ENCODE results near the gene PARP12.

Gene PARP12

DNA sequence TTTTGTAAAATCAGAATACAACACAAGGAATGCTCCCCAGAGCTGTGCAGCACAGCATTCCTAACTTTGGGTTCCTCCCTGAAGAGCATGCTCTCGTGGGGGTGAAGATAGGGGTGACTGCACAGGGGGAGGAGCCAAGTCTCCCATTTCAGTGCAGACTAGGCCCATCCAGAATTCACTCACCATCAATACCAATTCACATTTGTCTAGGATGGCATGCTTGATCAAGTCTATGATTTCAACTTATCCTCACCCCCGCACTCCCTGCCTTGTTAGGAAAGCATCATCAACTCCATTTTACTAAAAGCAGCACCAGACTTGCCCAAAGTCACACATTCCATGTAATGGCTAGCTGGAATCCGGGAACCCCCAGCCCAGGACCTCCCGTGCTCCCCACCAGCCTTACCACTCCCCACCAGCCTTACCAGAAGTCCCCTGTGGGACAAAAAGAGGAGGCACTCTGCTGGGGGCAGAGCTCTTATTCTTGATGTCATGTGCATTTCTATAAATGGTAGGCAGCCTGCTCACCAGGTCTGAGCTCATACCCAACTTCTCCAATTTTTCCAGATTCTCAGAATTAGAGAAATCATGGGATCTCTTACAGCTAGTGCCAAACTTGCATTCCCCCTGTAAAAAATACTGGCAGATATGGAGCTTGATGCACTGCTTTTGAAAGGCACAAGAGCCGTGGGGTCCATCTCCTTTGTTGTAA lies 6.2 kb downstream of the PARP12 start:
- in situ Hi-C loops (cut with HindIII; ENCODE audit: low pct_unique_long_range_greater_than_20kb, low sequenced_read_pairs): no loop called here
- no peak for TF ChIP-seq JUND (IDR thresholded peaks at IDR 0.05; ENCODE audit: low read depth)
- no peak for DNase-seq (ENCODE audit: low read depth in 1 of 2, low spot score in 1 of 2)

- DNase-seq (ENCODE audit: low read depth in 1 of 2, low spot score in 1 of 2): no peak
- in situ Hi-C loops (cut with HindIII; ENCODE audit: low pct_unique_long_range_greater_than_20kb, low sequenced_read_pairs): no loop called here
- no peak for TF ChIP-seq JUND (IDR thresholded peaks at IDR 0.05; ENCODE audit: low read depth)
Observed at GRCh38 chr7:140055833-140056232, 6.9 kb downstream of the PARP12 start.

GRCh38 chr7:140054751-140055150 lies 8.0 kb downstream of the PARP12 start:
- in situ Hi-C loops (cut with HindIII; ENCODE audit: low pct_unique_long_range_greater_than_20kb, low sequenced_read_pairs): no loop called here
- no peak for TF ChIP-seq JUND (IDR thresholded peaks at IDR 0.05; ENCODE audit: low read depth)
- DNase-seq (ENCODE audit: low read depth in 1 of 2, low spot score in 1 of 2): no peak

- DNase-seq (ENCODE audit: low read depth in 1 of 2, low spot score in 1 of 2): no peak
- no peak for TF ChIP-seq JUND (IDR thresholded peaks at IDR 0.05; ENCODE audit: low read depth)
- in situ Hi-C loops (cut with HindIII; ENCODE audit: low pct_unique_long_range_greater_than_20kb, low sequenced_read_pairs): no loop called here
Observed at GRCh38 chr7:140053812-140054539, 8.8 kb downstream of the PARP12 start.

DNA sequence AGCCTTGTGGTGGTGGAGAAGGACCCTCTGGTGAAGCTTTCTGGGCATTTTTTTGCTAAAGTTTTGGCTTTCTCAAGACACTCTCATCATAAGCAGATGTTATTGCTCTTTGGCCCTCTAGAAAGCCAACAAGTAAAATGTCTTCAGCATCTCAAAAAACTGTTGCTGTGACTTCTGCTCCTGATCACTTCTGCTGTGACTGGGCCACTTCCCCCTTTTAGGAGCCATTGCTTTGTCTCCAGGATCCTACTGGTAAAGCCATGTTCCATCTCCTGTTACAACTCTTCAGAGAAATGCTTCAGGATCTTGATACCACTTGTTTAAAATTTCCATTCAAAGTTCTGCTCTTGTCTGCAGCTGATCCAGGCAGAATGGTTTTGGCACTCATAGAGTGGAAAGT lies 10.9 kb downstream of the PARP12 start:
- in situ Hi-C loops (cut with HindIII; ENCODE audit: low pct_unique_long_range_greater_than_20kb, low sequenced_read_pairs): no loop called here
- DNase-seq (ENCODE audit: low read depth in 1 of 2, low spot score in 1 of 2): no peak
- no peak for TF ChIP-seq JUND (IDR thresholded peaks at IDR 0.05; ENCODE audit: low read depth)

DNA sequence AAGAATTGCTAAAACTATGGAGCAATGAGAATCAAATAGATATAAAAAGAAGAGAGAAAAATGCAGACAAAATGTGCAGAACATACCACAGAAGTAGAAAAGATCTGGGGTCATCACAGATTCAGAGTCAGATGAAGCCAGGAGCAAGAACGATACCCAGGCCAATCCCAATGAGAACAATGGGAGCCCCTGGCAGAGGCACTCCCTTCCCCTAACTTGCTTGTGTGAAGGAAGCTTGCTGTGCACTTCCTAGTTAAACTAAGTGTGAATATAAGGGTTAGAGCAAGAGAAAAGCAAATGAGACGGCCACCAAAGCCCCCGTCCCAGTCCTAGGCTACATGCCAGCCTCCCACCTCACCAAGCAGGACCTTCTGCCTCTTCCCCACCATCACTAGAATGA lies 12.7 kb downstream of the PARP12 start:
- in situ Hi-C loops (cut with HindIII; ENCODE audit: low pct_unique_long_range_greater_than_20kb, low sequenced_read_pairs): no loop called here
- DNase-seq (ENCODE audit: low read depth in 1 of 2, low spot score in 1 of 2): no peak
- no peak for TF ChIP-seq JUND (IDR thresholded peaks at IDR 0.05; ENCODE audit: low read depth)

DNA sequence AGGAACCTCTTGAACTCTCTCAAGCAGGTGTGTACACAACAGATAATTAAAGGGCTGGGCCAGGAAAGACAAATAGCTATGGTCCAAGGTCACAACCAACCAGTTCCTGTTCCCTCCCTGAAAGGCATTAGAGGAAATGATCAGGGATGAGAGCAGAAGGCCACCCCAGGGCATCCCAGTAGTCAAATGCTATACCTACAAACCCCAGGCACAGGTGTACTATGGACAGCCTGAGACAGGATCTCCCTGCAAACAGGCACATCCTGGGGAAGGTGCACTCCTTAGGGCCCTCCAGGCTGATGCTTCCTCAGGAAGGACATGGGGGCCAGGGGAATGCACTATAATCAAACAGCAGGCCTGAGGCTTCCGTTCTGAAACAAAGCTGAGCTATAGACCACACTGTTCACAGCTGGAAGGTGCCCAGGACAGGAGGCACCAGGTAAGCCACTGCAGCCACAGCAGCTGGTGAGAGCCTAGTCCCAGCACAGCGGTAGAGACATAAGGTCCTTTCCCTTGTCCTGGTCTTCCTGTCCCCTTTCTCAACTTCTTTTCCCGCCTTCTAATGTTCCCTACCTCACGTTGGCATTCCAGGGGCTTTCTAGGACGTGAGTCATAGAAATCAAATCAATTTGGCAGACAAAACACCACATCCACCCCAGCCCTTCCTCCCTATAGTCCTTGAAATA lies 13.3 kb downstream of the PARP12 start:
- in situ Hi-C loops (cut with HindIII; ENCODE audit: low pct_unique_long_range_greater_than_20kb, low sequenced_read_pairs): no loop called here
- no peak for TF ChIP-seq JUND (IDR thresholded peaks at IDR 0.05; ENCODE audit: low read depth)
- peak in 1 of 2 experiments; percentile 56 for DNase-seq (ENCODE audit: low read depth in 1 of 2, low spot score in 1 of 2)

- TF ChIP-seq JUND (IDR thresholded peaks at IDR 0.05; ENCODE audit: low read depth): no peak
- DNase-seq (ENCODE audit: low read depth in 1 of 2, low spot score in 1 of 2): no peak
- in situ Hi-C loops (cut with HindIII; ENCODE audit: low pct_unique_long_range_greater_than_20kb, low sequenced_read_pairs): no loop called here
Observed at GRCh38 chr7:140048989-140049338, 13.8 kb downstream of the PARP12 start.

DNA sequence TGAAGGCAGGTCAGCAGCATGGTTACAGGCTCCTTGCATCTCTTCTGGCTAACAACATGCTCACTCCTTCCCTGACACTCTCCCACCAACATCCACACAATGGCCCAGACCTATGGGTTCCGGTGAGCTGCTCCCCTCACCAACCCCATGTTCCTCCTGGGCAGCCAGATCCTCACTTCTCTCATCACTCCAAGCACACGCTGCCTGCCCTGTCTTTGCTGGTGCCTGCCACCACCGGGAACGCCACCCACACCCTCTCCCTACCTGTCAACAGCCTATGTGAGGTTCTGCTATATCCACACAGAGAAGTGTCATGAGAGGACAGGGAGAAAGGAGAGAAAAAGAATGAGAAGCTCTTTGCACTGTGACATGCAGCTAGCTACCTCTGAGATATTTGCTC lies 14.6 kb downstream of the PARP12 start:
- no peak for DNase-seq (ENCODE audit: low read depth in 1 of 2, low spot score in 1 of 2)
- in situ Hi-C loops (cut with HindIII; ENCODE audit: low pct_unique_long_range_greater_than_20kb, low sequenced_read_pairs): no loop called here
- no peak for TF ChIP-seq JUND (IDR thresholded peaks at IDR 0.05; ENCODE audit: low read depth)

DNA sequence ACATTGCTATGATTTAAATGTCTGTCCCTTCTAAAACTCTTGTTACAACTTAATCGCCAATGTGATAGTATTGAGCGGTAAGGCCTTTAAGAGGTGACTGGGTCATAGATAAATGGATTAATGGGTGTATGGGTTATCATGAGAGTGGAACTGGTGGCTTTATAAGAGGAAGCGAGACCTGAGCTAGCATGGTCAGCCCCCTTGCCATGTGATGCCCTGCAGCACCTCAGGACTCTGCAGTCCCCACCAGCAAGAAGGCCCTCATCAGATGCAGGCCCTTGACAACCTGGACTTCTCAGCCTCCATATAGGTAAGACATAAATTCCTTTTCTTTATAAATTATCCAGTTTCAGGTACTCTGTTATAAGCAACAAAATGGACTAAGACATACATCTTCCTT lies 15.6 kb downstream of the PARP12 start:
- in situ Hi-C loops (cut with HindIII; ENCODE audit: low pct_unique_long_range_greater_than_20kb, low sequenced_read_pairs): no loop called here
- no peak for TF ChIP-seq JUND (IDR thresholded peaks at IDR 0.05; ENCODE audit: low read depth)
- DNase-seq (ENCODE audit: low read depth in 1 of 2, low spot score in 1 of 2): no peak

DNA sequence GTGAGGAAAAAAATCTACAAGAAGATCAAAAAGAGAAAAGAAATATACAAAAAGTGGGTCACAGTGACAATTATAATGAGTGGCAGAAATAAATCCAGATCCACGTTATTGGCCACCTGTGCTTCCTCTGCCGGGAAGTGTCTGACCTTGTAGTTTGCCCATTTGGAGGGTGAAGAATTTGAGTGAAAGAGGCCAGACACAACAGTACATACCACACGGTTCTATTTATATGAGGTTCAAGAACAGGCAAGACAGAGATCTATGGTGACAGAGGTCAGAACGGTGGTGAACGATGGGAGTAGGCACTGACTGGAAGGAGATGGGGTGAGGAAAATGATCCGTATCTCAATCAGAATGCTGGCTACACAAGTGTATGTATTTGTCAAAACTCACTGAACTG lies 17.1 kb downstream of the PARP12 start:
- no peak for TF ChIP-seq JUND (IDR thresholded peaks at IDR 0.05; ENCODE audit: low read depth)
- in situ Hi-C loops (cut with HindIII; ENCODE audit: low pct_unique_long_range_greater_than_20kb, low sequenced_read_pairs): no loop called here

GRCh38 chr7:140044251-140044650 lies 18.5 kb downstream of the PARP12 start:
- no peak for TF ChIP-seq JUND (IDR thresholded peaks at IDR 0.05; ENCODE audit: low read depth)
- no peak for DNase-seq (ENCODE audit: low read depth in 1 of 2, low spot score in 1 of 2)
- in situ Hi-C loops (cut with HindIII; ENCODE audit: low pct_unique_long_range_greater_than_20kb, low sequenced_read_pairs): no loop called here

More for the DNA sequence above, 17.1 kb downstream of the PARP12 start:
- no peak for DNase-seq (ENCODE audit: low read depth in 1 of 2, low spot score in 1 of 2)

- no peak for TF ChIP-seq JUND (IDR thresholded peaks at IDR 0.05; ENCODE audit: low read depth)
- in situ Hi-C loops (cut with HindIII; ENCODE audit: low pct_unique_long_range_greater_than_20kb, low sequenced_read_pairs): no loop called here
Observed at GRCh38 chr7:140042386-140042670, 20.4 kb downstream of the PARP12 start.

More at GRCh38 chr7:140042386-140042670, 20.4 kb downstream of the PARP12 start:
- no peak for DNase-seq (ENCODE audit: low read depth in 1 of 2, low spot score in 1 of 2)
